Testis (tissue), 2 donors: ENCODE results near the gene SLC22A23.

ENCODE experiments used
- CTCF ChIP-seq, 3 experiments: fragments of 450-650 bp in 2 of 3; fragments of 200-600 bp in 1 of 3; sonication (generic) in 1 of 3; IDR thresholded peaks; one replicate each; pipeline ENCODE4 v1.5.1; 2016 to 2019; ENCODE audit warnings: antibody characterized with exemption in 3 of 3, mild to moderate bottlenecking in 2 of 3, moderate library complexity in 1 of 3
- POLR2A ChIP-seq: fragments of 450-650 bp; IDR thresholded peaks from one replicate; pipeline ENCODE4 v1.6.1; 2017; ENCODE audit warnings: antibody characterized with exemption, mild to moderate bottlenecking, moderate library complexity

GRCh38 chr6:3347247-3347646 is 109.6 kb downstream of the SLC22A23 start:
- TF ChIP-seq POLR2A: no peak
- no peak for TF ChIP-seq CTCF (IDR thresholded peaks at IDR 0.05)
